OCI-LY7 (cell line): ENCODE results near the gene NAV1.

Source experiments
- EZH2phosphoT487 ChIP-seq: fragments of 200-600 bp; sonication (generic); IDR thresholded peaks from 2 replicates; pipeline ENCODE4 v1.6.1; 2018; ENCODE audit warnings: low read depth, borderline replicate concordance, mild to moderate bottlenecking, mixed run types, antibody characterized with exemption, low read length, moderate library complexity, mixed read lengths
- TF ChIP-seq, protein P1 (sequence below): fragments of 200-600 bp; sonication (generic); conservative IDR thresholded peaks from 2 replicates; pipeline ENCODE4 v1.5.1; 2014; ENCODE audit warnings: mild to moderate bottlenecking, antibody characterized with exemption, low read length, moderate library complexity, mixed read lengths

DNA sequence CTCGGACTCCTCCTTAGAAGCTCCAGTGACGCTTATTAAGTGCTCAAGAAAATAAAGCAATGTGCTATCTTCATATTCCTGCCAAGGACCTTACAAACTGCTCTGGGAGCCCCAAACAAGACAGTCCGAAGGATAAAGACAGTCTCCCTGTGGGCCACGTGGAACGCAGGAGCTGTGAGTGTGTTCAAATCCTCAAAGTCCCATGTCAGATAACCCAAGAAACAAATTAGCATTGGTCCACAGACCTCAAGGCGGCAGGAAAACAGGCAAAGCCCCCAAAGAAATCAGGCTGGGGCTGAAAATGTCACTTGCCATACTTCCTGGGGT lies 3.0 kb upstream of the NAV1 start:
- TF ChIP-seq, protein P1, sequence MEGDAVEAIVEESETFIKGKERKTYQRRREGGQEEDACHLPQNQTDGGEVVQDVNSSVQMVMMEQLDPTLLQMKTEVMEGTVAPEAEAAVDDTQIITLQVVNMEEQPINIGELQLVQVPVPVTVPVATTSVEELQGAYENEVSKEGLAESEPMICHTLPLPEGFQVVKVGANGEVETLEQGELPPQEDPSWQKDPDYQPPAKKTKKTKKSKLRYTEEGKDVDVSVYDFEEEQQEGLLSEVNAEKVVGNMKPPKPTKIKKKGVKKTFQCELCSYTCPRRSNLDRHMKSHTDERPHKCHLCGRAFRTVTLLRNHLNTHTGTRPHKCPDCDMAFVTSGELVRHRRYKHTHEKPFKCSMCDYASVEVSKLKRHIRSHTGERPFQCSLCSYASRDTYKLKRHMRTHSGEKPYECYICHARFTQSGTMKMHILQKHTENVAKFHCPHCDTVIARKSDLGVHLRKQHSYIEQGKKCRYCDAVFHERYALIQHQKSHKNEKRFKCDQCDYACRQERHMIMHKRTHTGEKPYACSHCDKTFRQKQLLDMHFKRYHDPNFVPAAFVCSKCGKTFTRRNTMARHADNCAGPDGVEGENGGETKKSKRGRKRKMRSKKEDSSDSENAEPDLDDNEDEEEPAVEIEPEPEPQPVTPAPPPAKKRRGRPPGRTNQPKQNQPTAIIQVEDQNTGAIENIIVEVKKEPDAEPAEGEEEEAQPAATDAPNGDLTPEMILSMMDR, result no peak
- TF ChIP-seq EZH2phosphoT487, result no peak
